ENCODE data around the gene GZMM.

Gene GZMM

GRCh38 chr19:531009-531752, 12.7 kb upstream of the GZMM start:
- TF ChIP-seq, protein P1, sequence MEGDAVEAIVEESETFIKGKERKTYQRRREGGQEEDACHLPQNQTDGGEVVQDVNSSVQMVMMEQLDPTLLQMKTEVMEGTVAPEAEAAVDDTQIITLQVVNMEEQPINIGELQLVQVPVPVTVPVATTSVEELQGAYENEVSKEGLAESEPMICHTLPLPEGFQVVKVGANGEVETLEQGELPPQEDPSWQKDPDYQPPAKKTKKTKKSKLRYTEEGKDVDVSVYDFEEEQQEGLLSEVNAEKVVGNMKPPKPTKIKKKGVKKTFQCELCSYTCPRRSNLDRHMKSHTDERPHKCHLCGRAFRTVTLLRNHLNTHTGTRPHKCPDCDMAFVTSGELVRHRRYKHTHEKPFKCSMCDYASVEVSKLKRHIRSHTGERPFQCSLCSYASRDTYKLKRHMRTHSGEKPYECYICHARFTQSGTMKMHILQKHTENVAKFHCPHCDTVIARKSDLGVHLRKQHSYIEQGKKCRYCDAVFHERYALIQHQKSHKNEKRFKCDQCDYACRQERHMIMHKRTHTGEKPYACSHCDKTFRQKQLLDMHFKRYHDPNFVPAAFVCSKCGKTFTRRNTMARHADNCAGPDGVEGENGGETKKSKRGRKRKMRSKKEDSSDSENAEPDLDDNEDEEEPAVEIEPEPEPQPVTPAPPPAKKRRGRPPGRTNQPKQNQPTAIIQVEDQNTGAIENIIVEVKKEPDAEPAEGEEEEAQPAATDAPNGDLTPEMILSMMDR (IDR thresholded peaks at IDR 0.05; ENCODE audit: low read depth, low read length, missing control alignments) = no peak
- H3K4me3 ChIP-seq (ENCODE audit: low read depth, low read length) = peak overlapping the region; percentile 93
- in situ Hi-C loops (cut with HindIII; ENCODE audit: low sequenced_read_pairs) = no loop called here
- no peak for DNase-seq (ENCODE audit: low read depth)

DNA sequence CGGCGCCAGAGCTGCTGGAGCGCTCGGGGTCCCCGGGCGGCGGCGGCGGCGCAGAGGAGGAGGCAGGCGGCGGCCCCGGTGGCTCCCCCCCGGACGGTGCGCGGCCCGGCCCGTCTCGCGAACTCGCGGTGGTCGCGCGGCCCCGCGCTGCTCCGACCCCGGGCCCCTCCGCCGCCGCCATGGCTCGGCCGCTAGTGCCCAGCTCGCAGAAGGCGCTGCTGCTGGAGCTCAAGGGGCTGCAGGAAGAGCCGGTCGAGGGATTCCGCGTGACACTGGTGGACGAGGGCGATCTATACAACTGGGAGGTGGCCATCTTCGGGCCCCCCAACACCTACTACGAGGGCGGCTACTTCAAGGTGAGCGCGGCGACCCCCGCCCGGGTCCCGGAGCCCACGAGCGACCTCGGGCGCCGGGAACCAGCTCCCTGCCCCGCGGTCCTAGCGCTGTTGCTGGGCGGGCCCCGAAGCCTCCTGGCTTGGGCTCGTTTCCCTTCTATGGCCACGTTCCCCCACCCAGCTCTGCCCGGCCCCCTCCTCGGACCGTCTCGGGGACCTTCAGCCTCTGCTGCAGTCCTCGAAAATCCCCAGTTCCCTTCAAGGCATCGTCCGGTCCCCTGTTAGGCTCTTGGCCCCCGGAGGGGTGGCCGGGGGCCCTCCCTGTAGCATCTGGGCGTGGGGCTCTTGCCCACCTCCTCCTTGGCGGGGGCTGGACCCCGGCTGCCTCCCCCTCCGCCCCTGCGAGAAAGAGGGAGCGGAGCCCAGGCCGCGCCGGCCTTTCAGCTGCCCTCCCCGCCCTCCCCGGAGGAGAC, 11.9 kb upstream of the GZMM start, which contains the start of gene CDC34:
TSS of gene CDC34 (plus strand) at position 8 of the 808 bp plus-strand sequence. CDS start at position 180, 172 bp downstream.
- in situ Hi-C loops (cut with HindIII; ENCODE audit: low sequenced_read_pairs) = no loop called here
- TF ChIP-seq, protein P1 (IDR thresholded peaks at IDR 0.05; ENCODE audit: low read depth, low read length, missing control alignments) = no peak
- peak within 1 kb of the TSS; percentile 93 for H3K4me3 ChIP-seq (ENCODE audit: low read depth, low read length)
- no peak for DNase-seq (ENCODE audit: low read depth)

- in situ Hi-C loops (cut with HindIII; ENCODE audit: low sequenced_read_pairs) = no loop called here
- TF ChIP-seq, protein P1 (IDR thresholded peaks at IDR 0.05; ENCODE audit: low read depth, low read length, missing control alignments) = peak; percentile 64
- DNase-seq (ENCODE audit: low read depth) = peak; percentile 39
- peak overlapping the region; percentile 93 for H3K4me3 ChIP-seq (ENCODE audit: low read depth, low read length)
These were observed 11.1 kb upstream of the GZMM start for GRCh38 chr19:532561-533363.

DNA sequence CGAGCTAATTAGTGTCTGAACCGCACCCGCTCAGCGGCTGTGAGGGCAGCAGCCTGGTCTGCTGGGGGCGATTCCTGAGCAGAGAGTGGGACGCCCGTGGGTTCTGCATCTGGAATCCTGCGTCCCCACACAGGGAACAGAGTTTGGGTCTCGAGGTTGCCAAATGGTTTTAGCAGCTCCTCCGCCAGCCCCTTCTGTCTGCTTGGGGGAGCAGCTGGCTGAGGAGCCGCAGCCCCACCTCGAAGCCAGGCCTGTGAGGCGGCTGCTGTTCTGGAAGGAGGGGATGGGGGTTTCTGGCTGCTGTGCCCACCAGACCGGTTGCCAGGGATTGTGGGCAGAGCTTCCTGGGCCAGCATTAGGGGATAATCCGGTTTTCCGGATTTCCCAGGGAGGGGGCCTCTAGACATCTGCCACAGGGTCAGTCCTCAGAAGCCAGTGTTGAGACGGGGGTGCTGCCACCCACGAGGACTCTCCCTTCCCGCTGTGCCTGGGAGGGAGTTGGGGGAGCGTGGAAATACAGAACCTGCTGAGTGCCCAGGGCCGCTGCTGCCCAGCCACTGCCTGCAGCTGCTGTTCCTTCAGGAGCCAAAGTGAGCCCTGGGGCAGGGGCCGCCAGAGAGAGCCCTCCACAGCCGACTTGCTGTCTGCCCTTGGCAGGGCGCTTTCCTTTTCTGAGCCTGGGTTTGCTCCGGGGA, 10.3 kb upstream of the GZMM start:
- in situ Hi-C loops (cut with HindIII; ENCODE audit: low sequenced_read_pairs) = no loop called here
- TF ChIP-seq, protein P1 (IDR thresholded peaks at IDR 0.05; ENCODE audit: low read depth, low read length, missing control alignments) = no peak
- no peak for DNase-seq (ENCODE audit: low read depth)
- peak overlapping the region; percentile 93 for H3K4me3 ChIP-seq (ENCODE audit: low read depth, low read length)

DNA sequence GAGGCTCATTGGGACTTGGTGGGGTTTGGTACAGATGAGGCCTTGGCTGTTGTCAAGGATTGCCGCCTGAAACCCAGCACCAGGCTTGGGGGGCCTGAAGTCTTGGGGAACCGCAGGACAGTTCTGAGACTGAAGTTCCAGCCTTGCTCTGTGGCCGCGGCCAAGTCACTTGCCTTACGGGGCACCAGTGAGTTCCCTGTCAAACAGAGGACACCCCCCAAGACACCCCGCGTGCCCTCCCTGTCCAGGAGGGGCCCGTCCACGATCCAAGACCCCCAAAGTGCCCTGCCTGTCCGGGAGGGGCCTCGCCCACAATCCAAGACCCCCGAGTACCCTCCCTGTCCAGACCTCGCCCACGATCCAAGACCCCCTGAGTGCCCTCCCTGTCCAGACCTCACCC, 9.8 kb upstream of the GZMM start:
- TF ChIP-seq, protein P1 (IDR thresholded peaks at IDR 0.05; ENCODE audit: low read depth, low read length, missing control alignments) = no peak
- in situ Hi-C loops (cut with HindIII; ENCODE audit: low sequenced_read_pairs) = no loop called here
- peak overlapping the region; percentile 93 for H3K4me3 ChIP-seq (ENCODE audit: low read depth, low read length)
- no peak for DNase-seq (ENCODE audit: low read depth)
